Keratinocyte (primary cell): Measurements from ENCODE around the gene OCIAD1. TPM values are rescaled to one million over a fixed set of nuclear protein-coding genes. Genes with fewer than 3 reads are reported as not detected.
"Not testable (repeated sequence)": the region's sequence is repeated elsewhere in the genome, so short reads cannot be mapped to it uniquely, and the experiment has no call there.

Source experiments
- DNase-seq: peaks from one replicate; pipeline ENCODE4 v3.0.0-alpha.2; 2011; ENCODE audit warnings: low read depth, missing footprints, low spot score
- FAIRE-seq: peaks from 2 replicates; lab custom pipeline; 2011; peaks lifted over from hg19 to GRCh38; lab: Jason Lieb, UNC
- H2AFZ ChIP-seq: 2 replicates; pipeline ENCODE4 v1.6.0; 2012; ENCODE audit warnings: low read length, control low read depth, inconsistent platforms; ENCODE audit not compliant: control insufficient read depth
- H3K27ac ChIP-seq: 2 replicates; pipeline ENCODE4 v1.5.1; 2011; ENCODE audit warnings: low read length; ENCODE audit not compliant: control insufficient read depth, insufficient read depth
- H3K27me3 ChIP-seq: 3 replicates; pipeline ENCODE4 v1.6.0; 2011; ENCODE audit warnings: low read length; ENCODE audit not compliant: control insufficient read depth, insufficient read depth; ENCODE audit errors: extremely low read depth
- H3K36me3 ChIP-seq, 2 experiments: 2 replicates in 1 of 2; 3 replicates in 1 of 2; pipeline ENCODE4 v1.5.1; 2011; ENCODE audit warnings: low read length in 2 of 2, mild to moderate bottlenecking in 1 of 2; ENCODE audit not compliant: control insufficient read depth in 2 of 2, insufficient read depth in 2 of 2; ENCODE audit errors: extremely low read depth in 1 of 2
- H3K4me1 ChIP-seq: 3 replicates; pipeline ENCODE4 v1.5.1; 2011; ENCODE audit warnings: low read length; ENCODE audit not compliant: control insufficient read depth, insufficient read depth; ENCODE audit errors: extremely low read depth
- H3K4me2 ChIP-seq: 3 replicates; pipeline ENCODE4 v1.6.0; 2011; ENCODE audit warnings: low read depth, low read length; ENCODE audit not compliant: control insufficient read depth, insufficient read depth; ENCODE audit errors: extremely low read depth
- H3K4me3 ChIP-seq, 3 experiments: fragments of 200-600 bp in 1 of 3; sonication (generic) in 1 of 3; 2 replicates in 2 of 3; 3 replicates in 1 of 3; pipeline ENCODE4 v1.5.1; 2011 to 2016; ENCODE audit warnings: low read length in 3 of 3, mild to moderate bottlenecking in 3 of 3, control low read depth in 2 of 3, inconsistent platforms in 1 of 3, low read depth in 1 of 3, mixed read lengths in 1 of 3, mixed run types in 1 of 3, moderate library complexity in 1 of 3; ENCODE audit not compliant: control insufficient read depth in 2 of 3, insufficient read depth in 2 of 3; ENCODE audit errors: extremely low read depth in 1 of 3
- H3K79me2 ChIP-seq: 2 replicates; pipeline ENCODE4 v1.6.0; 2012; ENCODE audit warnings: low read length; ENCODE audit not compliant: control insufficient read depth, insufficient read depth
- H3K9ac ChIP-seq: 3 replicates; pipeline ENCODE4 v1.6.0; 2011; ENCODE audit warnings: low read length; ENCODE audit not compliant: control insufficient read depth, insufficient read depth; ENCODE audit errors: extremely low read depth
- H3K9me1 ChIP-seq: 3 replicates; pipeline ENCODE4 v1.6.0; 2011; ENCODE audit warnings: low read length; ENCODE audit not compliant: control insufficient read depth, insufficient read depth; ENCODE audit errors: extremely low read depth
- H3K9me3 ChIP-seq: 2 replicates; pipeline ENCODE4 v1.5.1; 2012; ENCODE audit warnings: low read depth, low read length; ENCODE audit not compliant: control insufficient read depth
- H4K20me1 ChIP-seq: 3 replicates; pipeline ENCODE4 v1.6.0; 2011; ENCODE audit warnings: low read length; ENCODE audit not compliant: control insufficient read depth, insufficient read depth; ENCODE audit errors: extremely low read depth
- CTCF ChIP-seq, 3 experiments: IDR thresholded peaks in 1 of 3; conservative IDR thresholded peaks in 1 of 3; optimal IDR thresholded peaks in 1 of 3; 2 replicates in 2 of 3; 3 replicates in 1 of 3; pipeline versions ENCODE3 to v1.5.1; 2011; ENCODE audit warnings: low read length in 3 of 3, mild to moderate bottlenecking in 3 of 3, moderate library complexity in 2 of 3, control low read depth in 1 of 3, inconsistent platforms in 1 of 3; ENCODE audit not compliant: insufficient read depth in 2 of 3; ENCODE audit errors: extremely low read depth in 1 of 3
- EZH2 ChIP-seq: IDR thresholded peaks from one replicate; pipeline ENCODE4 v1.6.1; 2012; ENCODE audit warnings: inconsistent platforms, mild to moderate bottlenecking, low read length, moderate library complexity
- dilution Hi-C: fragments of 300-500 bp; cut with MboI; formaldehyde crosslinking; loops from one replicate; pipeline ENCODE4 v1.7.0; 2020; ENCODE audit warnings: low sequenced_read_pairs; ENCODE audit not compliant: extremely low pct_ligation_motif_present
- polyA plus RNA-seq, 5 experiments: library from polyadenylated mRNA; depleted of rRNA in 3 of 5; stranded (reverse) in 3 of 5; stranded (forward) in 1 of 5; unstranded in 1 of 5; fragments of >200 nt; gene quantifications; 1 replicate in 1 of 5; 2 replicates in 3 of 5; 3 replicates in 1 of 5; pipeline versions ENCODE4 v1.2.1 to v1.2.3, GENCODE V29; 2011 to 2012; ENCODE audit warnings: missing spikeins in 2 of 5, low read depth in 1 of 5, low replicate concordance in 1 of 5

The OCIAD1 gene
- polyA plus RNA-seq, 1 donor (not counting 4 experiments of a cell fraction or from before 2014, with no cell fraction given): 199 TPM

GRCh38 chr4:48799157-48799556 lies 31.7 kb upstream of the OCIAD1 start:
- H3K4me1 ChIP-seq: peaks cover 5% of the 10 kb centered on the region
- no peaks in the 10 kb centered on the region for H4K20me1 ChIP-seq
- H3K27ac ChIP-seq: no peak overlapping the region
- DNase-seq (no peak), FAIRE-seq (peak; percentile 5)
- no peaks in the 10 kb centered on the region for H3K9me3 ChIP-seq
- no peak overlapping the region for H3K9ac ChIP-seq
- H3K4me3 ChIP-seq: no peak overlapping the region
- no peaks in the 10 kb centered on the region for H3K79me2 ChIP-seq
- H3K27me3 ChIP-seq: no peaks in the 10 kb centered on the region
- no peak for TF ChIP-seq CTCF (optimal IDR thresholded peaks at IDR 0.05 in 1 of 3, IDR thresholded peaks at IDR 0.05 in 1 of 3, conservative IDR thresholded peaks at IDR 0.05 in 1 of 3; ENCODE audit: extremely low read depth in 1 of 3, insufficient read depth in 2 of 3, low read length in 3 of 3)
- TF ChIP-seq EZH2: no peak
- no peaks in the 10 kb centered on the region for H3K36me3 ChIP-seq
- no peak overlapping the region for H3K4me2 ChIP-seq
- no peak overlapping the region for H2AFZ ChIP-seq
- H3K9me1 ChIP-seq: no peaks in the 10 kb centered on the region
- dilution Hi-C loops: no loop called here

- FAIRE-seq, dilution Hi-C loops: not testable (repeated sequence)
Observed at GRCh38 chr4:48800155-48800554, 30.7 kb upstream of the OCIAD1 start.

GRCh38 chr4:48801016-48801715 lies 29.7 kb upstream of the OCIAD1 start:
- Histone ChIP-seq H4K20me1 (no peaks in the 10 kb centered on the region), H3K4me2 (no peak overlapping the region), H3K36me3 (no peaks in the 10 kb centered on the region), H3K9me3 (no peaks in the 10 kb centered on the region), H3K27me3 (no peaks in the 10 kb centered on the region), H3K9ac (no peak overlapping the region), H3K27ac (no peak overlapping the region), H2AFZ (no peak overlapping the region), H3K4me1 (peaks cover 5% of the 10 kb centered on the region), H3K9me1 (no peaks in the 10 kb centered on the region), H3K4me3 (no peak overlapping the region), H3K79me2 (no peaks in the 10 kb centered on the region)
- FAIRE-seq (no peak), DNase-seq (no peak)
- TF ChIP-seq CTCF (optimal IDR thresholded peaks at IDR 0.05 in 1 of 3, IDR thresholded peaks at IDR 0.05 in 1 of 3, conservative IDR thresholded peaks at IDR 0.05 in 1 of 3; ENCODE audit: extremely low read depth in 1 of 3, insufficient read depth in 2 of 3, low read length in 3 of 3): peak in 1 of 3 experiments; percentile 7
- TF ChIP-seq EZH2: no peak
- dilution Hi-C loops: no loop called here

More at GRCh38 chr4:48800155-48800554, 30.7 kb upstream of the OCIAD1 start:
- not testable (repeated sequence) for H3K4me1 ChIP-seq, H3K9me3 ChIP-seq, H4K20me1 ChIP-seq, H3K9me1 ChIP-seq, H3K4me2 ChIP-seq, H3K27me3 ChIP-seq, H3K36me3 ChIP-seq, H3K27ac ChIP-seq, H3K9ac ChIP-seq, H2AFZ ChIP-seq, H3K79me2 ChIP-seq, H3K4me3 ChIP-seq, DNase-seq
